Measurements from ENCODE around the gene TMEM187.

The TMEM187 gene

DNA sequence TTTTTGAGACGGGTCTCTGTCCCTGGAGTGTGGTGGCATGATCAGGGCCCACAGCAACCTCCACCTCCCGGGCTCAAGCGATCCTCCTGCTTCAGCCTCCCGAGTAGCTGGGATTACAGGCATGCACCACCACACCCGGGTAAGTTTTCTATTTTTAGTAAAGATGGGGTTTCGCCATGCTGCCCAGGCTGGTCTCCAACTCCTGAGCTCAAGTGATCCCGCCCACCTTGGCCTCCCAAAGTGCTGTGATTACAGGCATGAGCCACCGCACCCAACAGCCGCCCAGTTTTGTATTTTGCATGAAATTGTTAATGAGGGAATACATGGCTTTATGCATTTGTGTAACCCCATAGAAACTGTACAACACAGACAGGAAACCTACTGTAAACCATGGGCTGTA lies 43.7 kb upstream of the TMEM187 start:
- intact Hi-C loops (cut with DNase I; ENCODE audit: low total_unique reads) = no loop called here
- no peak overlapping the region for H3K4me3 ChIP-seq
- no peaks in the 10 kb centered on the region for H3K27me3 ChIP-seq
- peak overlapping the region in 1 of 2 donors; percentile 64 for H3K27ac ChIP-seq
- TF ChIP-seq, protein P1, sequence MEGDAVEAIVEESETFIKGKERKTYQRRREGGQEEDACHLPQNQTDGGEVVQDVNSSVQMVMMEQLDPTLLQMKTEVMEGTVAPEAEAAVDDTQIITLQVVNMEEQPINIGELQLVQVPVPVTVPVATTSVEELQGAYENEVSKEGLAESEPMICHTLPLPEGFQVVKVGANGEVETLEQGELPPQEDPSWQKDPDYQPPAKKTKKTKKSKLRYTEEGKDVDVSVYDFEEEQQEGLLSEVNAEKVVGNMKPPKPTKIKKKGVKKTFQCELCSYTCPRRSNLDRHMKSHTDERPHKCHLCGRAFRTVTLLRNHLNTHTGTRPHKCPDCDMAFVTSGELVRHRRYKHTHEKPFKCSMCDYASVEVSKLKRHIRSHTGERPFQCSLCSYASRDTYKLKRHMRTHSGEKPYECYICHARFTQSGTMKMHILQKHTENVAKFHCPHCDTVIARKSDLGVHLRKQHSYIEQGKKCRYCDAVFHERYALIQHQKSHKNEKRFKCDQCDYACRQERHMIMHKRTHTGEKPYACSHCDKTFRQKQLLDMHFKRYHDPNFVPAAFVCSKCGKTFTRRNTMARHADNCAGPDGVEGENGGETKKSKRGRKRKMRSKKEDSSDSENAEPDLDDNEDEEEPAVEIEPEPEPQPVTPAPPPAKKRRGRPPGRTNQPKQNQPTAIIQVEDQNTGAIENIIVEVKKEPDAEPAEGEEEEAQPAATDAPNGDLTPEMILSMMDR (IDR thresholded peaks at IDR 0.05) = no peak
- DNase-seq = no peak
- H3K36me3 ChIP-seq = peaks cover 0 to 38% (median 24%) of the 10 kb centered on the region in 3 donors
- no peaks in the 10 kb centered on the region for H3K9me3 ChIP-seq
- peaks cover 0 to 39% (median 27%) of the 10 kb centered on the region in 4 donors for H3K4me1 ChIP-seq

DNA sequence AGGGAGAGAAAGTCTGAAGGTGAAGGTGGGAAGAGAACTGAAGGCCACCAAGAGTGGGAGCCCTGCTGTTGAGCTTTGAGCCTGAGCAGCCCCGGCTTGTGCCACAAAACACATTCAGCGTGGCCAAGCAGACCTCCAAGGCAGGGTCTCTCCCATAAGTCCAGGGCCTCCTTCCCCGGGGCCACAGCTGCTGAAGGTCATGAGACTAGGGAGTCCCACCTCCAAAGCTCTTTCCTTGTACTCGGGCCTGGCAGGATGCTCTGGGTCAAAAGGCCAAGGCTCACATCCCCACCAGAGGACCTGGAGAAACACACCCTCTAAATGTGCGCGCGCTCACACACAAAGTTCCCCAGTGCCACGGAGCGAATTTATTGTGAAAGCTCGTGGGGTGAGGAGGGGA lies 43.0 kb upstream of the TMEM187 start:
- Histone ChIP-seq H3K27ac (no peak overlapping the region), H3K9me3 (no peaks in the 10 kb centered on the region), H3K4me3 (no peak overlapping the region), H3K4me1 (peaks cover 0 to 44% (median 27%) of the 10 kb centered on the region in 4 donors), H3K36me3 (peaks cover 0 to 38% (median 24%) of the 10 kb centered on the region in 3 donors), H3K27me3 (no peaks in the 10 kb centered on the region)
- TF ChIP-seq, protein P1 (IDR thresholded peaks at IDR 0.05) = no peak
- DNase-seq = no peak
- intact Hi-C loops (cut with DNase I; ENCODE audit: low total_unique reads) = no loop called here

DNA sequence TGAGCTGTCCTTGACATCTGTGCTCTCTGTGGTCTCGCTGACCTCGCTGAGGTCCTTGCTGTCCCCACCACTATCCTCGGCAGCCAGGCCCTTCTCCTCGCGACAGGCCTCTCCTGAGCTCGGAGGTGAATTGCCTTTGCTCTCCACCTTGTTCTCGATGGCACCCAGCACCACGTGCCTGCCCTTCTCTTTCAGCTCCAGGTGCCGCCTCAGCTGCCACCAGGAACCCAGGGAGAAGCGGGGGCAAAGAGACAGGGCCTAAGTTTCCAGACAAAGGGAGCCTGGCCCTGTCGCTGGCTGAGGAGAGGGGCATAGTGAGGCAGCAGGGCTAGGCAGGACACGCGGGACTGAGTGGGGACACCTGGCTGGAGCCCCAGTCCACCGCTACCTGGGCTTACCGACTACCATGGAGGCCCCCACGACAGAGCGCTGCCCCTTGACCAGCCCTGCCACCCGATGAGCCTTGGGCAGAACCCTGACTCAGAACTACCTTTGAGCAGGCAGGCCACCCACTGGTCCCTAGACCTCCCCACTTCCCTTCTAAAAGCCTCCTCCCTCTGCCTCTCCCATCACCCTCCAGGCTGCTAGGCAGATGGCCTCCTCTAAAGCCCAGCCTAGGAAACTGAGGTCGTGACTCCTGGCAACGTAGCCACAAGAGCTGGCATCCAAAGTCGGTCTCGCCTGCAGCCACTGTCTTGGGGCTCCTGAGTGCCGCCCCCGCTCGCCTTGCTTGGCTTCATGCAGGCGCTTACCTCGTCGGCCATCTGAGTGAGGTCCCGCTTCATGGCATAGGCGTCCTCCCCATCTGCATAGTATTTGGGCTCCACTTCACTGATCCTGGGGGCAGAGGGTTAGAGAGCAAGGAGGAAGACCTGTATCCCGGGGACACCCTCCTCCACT lies 42.3 kb upstream of the TMEM187 start:
- intact Hi-C loops (cut with DNase I; ENCODE audit: low total_unique reads) = no loop called here
- Histone ChIP-seq H3K4me1 (peaks cover 0 to 45% (median 28%) of the 10 kb centered on the region in 4 donors), H3K4me3 (no peak overlapping the region), H3K27ac (no peak overlapping the region), H3K36me3 (peaks cover 0 to 38% (median 24%) of the 10 kb centered on the region in 3 donors), H3K9me3 (no peaks in the 10 kb centered on the region), H3K27me3 (no peaks in the 10 kb centered on the region)
- TF ChIP-seq, protein P1 (IDR thresholded peaks at IDR 0.05) = no peak
- no peak for DNase-seq

DNA sequence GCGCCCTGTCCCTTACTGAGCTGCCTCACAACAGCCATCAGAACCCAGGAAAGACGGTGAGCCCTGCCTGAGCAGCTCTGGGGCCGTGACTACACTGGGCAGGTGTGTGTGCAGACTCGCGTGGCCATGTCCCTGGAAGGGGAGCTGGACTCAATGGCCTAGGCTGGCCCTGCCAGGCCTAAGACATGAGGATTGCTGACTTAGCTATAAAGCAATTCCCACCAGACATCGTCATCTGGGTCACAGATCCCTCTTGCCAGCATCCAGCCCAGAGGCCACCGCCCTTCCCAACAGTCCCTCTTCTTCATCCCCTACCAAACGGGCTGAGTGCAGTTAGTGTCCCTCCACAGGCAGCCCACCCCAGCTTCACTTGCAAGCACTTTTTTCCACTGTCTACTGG lies 41.4 kb upstream of the TMEM187 start:
- no peak overlapping the region for H3K27ac ChIP-seq

DNA sequence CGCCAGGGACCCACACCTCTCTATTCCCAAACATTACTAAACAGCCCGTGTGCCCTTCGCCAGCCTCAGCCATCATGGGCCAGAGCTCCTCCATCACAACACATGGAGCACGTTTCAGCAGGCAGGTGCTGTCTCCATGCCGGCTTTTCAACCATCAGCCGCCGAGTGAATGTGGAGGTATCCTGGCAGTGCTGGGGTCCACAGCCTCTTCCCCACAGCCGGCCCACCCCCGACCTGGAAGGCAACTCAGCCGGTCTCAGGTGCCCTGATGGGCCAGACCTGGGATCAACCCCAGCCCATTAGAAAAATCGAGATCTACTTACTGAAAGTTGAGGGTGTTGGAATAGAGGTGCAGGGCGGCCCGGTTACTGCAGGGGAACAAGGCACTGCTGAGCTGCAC lies 40.8 kb upstream of the TMEM187 start:
- Histone ChIP-seq H3K27ac (no peak overlapping the region), H3K4me1 (peaks cover 0 to 37% (median 22%) of the 10 kb centered on the region in 4 donors), H3K27me3 (no peaks in the 10 kb centered on the region), H3K9me3 (no peaks in the 10 kb centered on the region), H3K4me3 (no peak overlapping the region), H3K36me3 (peaks cover 0 to 38% (median 24%) of the 10 kb centered on the region in 3 donors)
- DNase-seq = no peak
- intact Hi-C loops (cut with DNase I; ENCODE audit: low total_unique reads) = no loop called here
- TF ChIP-seq, protein P1 (IDR thresholded peaks at IDR 0.05) = no peak

More for the DNA sequence above, 41.4 kb upstream of the TMEM187 start:
- Histone ChIP-seq H3K27me3 (no peaks in the 10 kb centered on the region), H3K36me3 (peaks cover 0 to 38% (median 24%) of the 10 kb centered on the region in 3 donors), H3K4me1 (peaks cover 0 to 43% (median 27%) of the 10 kb centered on the region in 4 donors), H3K4me3 (no peak overlapping the region), H3K9me3 (no peaks in the 10 kb centered on the region)
- TF ChIP-seq, protein P1 (IDR thresholded peaks at IDR 0.05) = no peak
- intact Hi-C loops (cut with DNase I; ENCODE audit: low total_unique reads) = no loop called here
- DNase-seq = no peak

All from tibial artery (tissue), 4 donors.